Measurements from ENCODE around the gene LASP1NB.
"Not testable (repeated sequence)": the region's sequence is repeated elsewhere in the genome, so short reads cannot be mapped to it uniquely, and the experiment has no call there.

LASP1NB gene

GRCh38 chr17:38922538-38923297 lies 2.7 kb upstream of the LASP1NB start:
- DNase-seq (ENCODE audit: low read depth): no peak
- TF ChIP-seq CTCF (IDR thresholded peaks at IDR 0.05; ENCODE audit: low read depth, low read length, missing control alignments): no peak
- no peak overlapping the region for H3K4me3 ChIP-seq (ENCODE audit: low read depth, low read length)

- no peak for DNase-seq (ENCODE audit: low read depth)
- no peak for TF ChIP-seq CTCF (IDR thresholded peaks at IDR 0.05; ENCODE audit: low read depth, low read length, missing control alignments)
- H3K4me3 ChIP-seq (ENCODE audit: low read depth, low read length): no peak overlapping the region
Observed at GRCh38 chr17:38926293-38927070, 1.1 kb downstream of the LASP1NB start.

GRCh38 chr17:38930782-38931181 lies 5.4 kb downstream of the LASP1NB start:
- not testable (repeated sequence) for DNase-seq (ENCODE audit: low read depth); H3K4me3 ChIP-seq (ENCODE audit: low read depth, low read length)

GRCh38 chr17:38933962-38934361 lies 8.5 kb downstream of the LASP1NB start:
- DNase-seq (ENCODE audit: low read depth); H3K4me3 ChIP-seq (ENCODE audit: low read depth, low read length): not testable (repeated sequence)

GRCh38 chr17:38939987-38940386 lies 14.6 kb downstream of the LASP1NB start:
- H3K4me3 ChIP-seq (ENCODE audit: low read depth, low read length): no peak overlapping the region
- TF ChIP-seq CTCF (IDR thresholded peaks at IDR 0.05; ENCODE audit: low read depth, low read length, missing control alignments): no peak
- DNase-seq (ENCODE audit: low read depth): no peak

GRCh38 chr17:38940404-38940803 lies 15.0 kb downstream of the LASP1NB start:
- TF ChIP-seq CTCF (IDR thresholded peaks at IDR 0.05; ENCODE audit: low read depth, low read length, missing control alignments): no peak
- no peak overlapping the region for H3K4me3 ChIP-seq (ENCODE audit: low read depth, low read length)
- no peak for DNase-seq (ENCODE audit: low read depth)

DNA sequence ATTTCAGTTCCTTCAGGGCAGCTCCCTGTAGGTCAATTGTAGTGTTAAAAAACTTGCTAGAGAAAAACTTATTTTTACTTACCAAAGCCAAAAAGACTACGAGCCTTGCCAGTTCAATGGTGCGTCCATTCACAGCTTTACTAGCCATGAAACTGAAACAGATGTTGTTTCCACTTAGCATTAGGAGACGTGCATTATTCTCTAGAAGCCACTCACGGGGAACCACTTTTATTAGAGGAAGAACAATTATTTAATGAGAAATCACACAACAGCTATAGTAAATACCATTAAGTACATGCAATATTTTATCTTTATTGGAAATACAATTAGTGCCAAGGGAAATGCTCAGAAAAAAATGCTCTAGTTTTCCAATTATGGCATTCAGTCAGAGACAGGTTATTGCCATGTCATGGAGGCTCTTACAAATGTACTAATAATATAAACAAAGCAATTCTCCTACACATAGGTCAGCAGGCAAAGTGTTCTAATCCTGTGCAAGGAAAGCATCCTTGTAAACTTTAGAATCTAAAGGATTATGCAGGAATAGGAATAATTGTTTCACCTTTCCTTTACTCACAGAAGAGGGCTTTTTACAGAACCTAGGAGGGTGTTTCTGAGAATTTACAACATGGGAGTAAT lies 17.4 kb downstream of the LASP1NB start:
- TF ChIP-seq CTCF (IDR thresholded peaks at IDR 0.05; ENCODE audit: low read depth, low read length, missing control alignments): no peak
- DNase-seq (ENCODE audit: low read depth): no peak
- no peak overlapping the region for H3K4me3 ChIP-seq (ENCODE audit: low read depth, low read length)

All from GM12864 (cell line).